PC-9 (cell line): ENCODE data around the gene THBS3. TPM values are rescaled to one million over a fixed set of nuclear protein-coding genes. Genes with fewer than 3 reads are reported as not detected.
"Not testable (repeated sequence)": the region's sequence is repeated elsewhere in the genome, so short reads cannot be mapped to it uniquely, and the experiment has no call there.

ENCODE experiments used
- BruUV-seq: library from RNA; stranded (reverse); fragments of 400-500 nt; replicated peaks from 2 replicates; lab custom pipeline; 2021; lab: Mats Ljungman, UMichigan
- CTCF ChIA-PET: fragments of 300-600 bp; sonication (Branson Sonifier 250); formaldehyde crosslinking; loops from one replicate; lab custom pipeline; 2022; ENCODE audit warnings: antibody characterized with exemption; lab: Charles Lee
- POLR2A ChIA-PET: fragments of 300-600 bp; sonication (Branson Sonifier 250); formaldehyde crosslinking; loops from one replicate; lab custom pipeline; 2022; ENCODE audit warnings: antibody characterized with exemption; ENCODE audit not compliant: unreplicated experiment; lab: Charles Lee
- DNase-seq, 2 experiments: peaks; one replicate each; pipeline versions ENCODE4 v3.0.0 to v3.0.0-alpha.2; 2015 to 2022; ENCODE audit warnings: mixed read lengths in 1 of 2
- H2AFZ ChIP-seq: fragments of 200-600 bp; sonication (generic); 2 replicates; pipeline ENCODE4 v1.8.1; 2017; ENCODE audit warnings: antibody characterized with exemption
- H3F3A ChIP-seq: fragments of 200-600 bp; sonication (generic); 2 replicates; pipeline ENCODE4 v1.8.1; 2017; ENCODE audit warnings: antibody characterized with exemption, mild to moderate bottlenecking, low read depth; ENCODE audit not compliant: insufficient read depth
- H3K27ac ChIP-seq: fragments of 200-600 bp; sonication (generic); 2 replicates; pipeline ENCODE4 v1.6.1; 2016; ENCODE audit warnings: mixed run types
- H3K27me3 ChIP-seq: fragments of 200-600 bp; sonication (generic); 2 replicates; pipeline ENCODE4 v1.6.1; 2016; ENCODE audit warnings: low read depth, mixed run types; ENCODE audit not compliant: insufficient read depth
- H3K36me3 ChIP-seq: fragments of 200-600 bp; sonication (generic); 2 replicates; pipeline ENCODE4 v1.6.1; 2016; ENCODE audit warnings: low read depth, mixed run types
- H3K4me1 ChIP-seq: fragments of 200-600 bp; sonication (generic); replicated peaks from 2 replicates; pipeline ENCODE4 v1.6.1; 2016; ENCODE audit warnings: mixed run types; ENCODE audit not compliant: insufficient read depth
- H3K4me2 ChIP-seq: fragments of 200-600 bp; sonication (generic); 2 replicates; pipeline ENCODE4 v1.6.1; 2017; ENCODE audit warnings: mixed run types
- H3K4me3 ChIP-seq: fragments of 200-600 bp; sonication (generic); 2 replicates; pipeline ENCODE4 v1.6.1; 2016; ENCODE audit warnings: mixed run types
- H3K79me2 ChIP-seq: fragments of 200-600 bp; sonication (generic); 2 replicates; pipeline ENCODE4 v1.6.1; 2017; ENCODE audit warnings: low read depth, mixed run types
- H3K9me2 ChIP-seq: fragments of 200-600 bp; sonication (generic); 2 replicates; pipeline ENCODE4 v1.8.1; 2017; ENCODE audit warnings: mild to moderate bottlenecking; ENCODE audit not compliant: insufficient read depth
- H3K9me3 ChIP-seq: fragments of 200-600 bp; sonication (generic); 2 replicates; pipeline ENCODE4 v1.8.1; 2016; ENCODE audit warnings: low read depth; ENCODE audit not compliant: insufficient read depth
- H4K20me1 ChIP-seq: fragments of 200-600 bp; sonication (generic); 2 replicates; pipeline ENCODE4 v1.8.1; 2017; ENCODE audit not compliant: insufficient read depth
- EZH2 ChIP-seq: fragments of 200-600 bp; sonication (generic); IDR thresholded peaks from 2 replicates; pipeline ENCODE4 v1.8.0; 2017; ENCODE audit warnings: antibody characterized with exemption, low read depth
- intact Hi-C: fragments of 100-400 bp; cut with micrococcal nuclease; formaldehyde crosslinking; loops from one replicate; pipeline ENCODE4 v1.10.0; 2022; ENCODE audit not compliant: unreplicated experiment
- total RNA-seq: library from RNA; stranded (reverse); gene quantifications from 2 replicates; pipeline ENCODE4 v1.2.3, GENCODE V29; 2021
- TF ChIP-seq, protein P1 (sequence below): fragments of 200-600 bp; sonication (generic); conservative IDR thresholded peaks from 2 replicates; pipeline ENCODE4 v1.6.1; 2017; ENCODE audit warnings: mixed run types, antibody characterized with exemption, mild to moderate bottlenecking, moderate library complexity

Gene THBS3
- total RNA-seq, 1 experiment from 2014 or later: 45.4 TPM

DNA sequence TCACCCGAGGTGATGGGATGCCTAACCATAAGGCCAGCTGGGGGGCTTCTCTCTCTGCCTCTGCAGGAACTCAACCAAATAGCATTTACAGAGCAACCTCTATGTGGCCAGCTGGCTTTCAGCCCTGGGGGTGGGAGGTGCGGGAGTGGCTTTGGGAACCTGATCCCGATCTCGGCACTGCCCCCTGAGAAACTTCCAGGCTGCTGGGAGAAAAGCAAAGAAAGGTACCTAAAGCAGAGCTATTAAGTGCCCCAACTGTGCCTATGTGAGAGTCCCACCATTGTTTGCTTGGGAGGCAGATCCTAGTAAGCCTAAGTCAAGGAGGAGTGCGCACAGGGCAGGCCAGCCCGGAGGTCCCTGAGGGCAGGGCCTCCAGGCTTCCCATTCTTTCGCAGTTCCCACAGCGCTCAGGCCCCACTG lies 41.6 kb downstream of the THBS3 start:
- no peaks in the 10 kb centered on the region; the same call in 1 of the 2 replicates for H3K36me3 ChIP-seq
- H3K4me3 ChIP-seq: no peak overlapping the region
- ChIA-PET CTCF (interaction anchor here (0.6 kb wide), 2 partner anchors 22 to 73 kb away, joined by 3 to 4 read pairs; no protein-coding TSS in a partner anchor), POLR2A (no interaction called here)
- peaks cover 4% of the 10 kb centered on the region; the same call in 1 of the 2 replicates for H3K4me1 ChIP-seq
- no peaks in the 10 kb centered on the region for H3K9me3 ChIP-seq
- H3F3A ChIP-seq: peaks cover 9% of the 10 kb centered on the region; the same call in 1 of the 2 replicates
- H3K4me2 ChIP-seq: no peak overlapping the region
- BruUV-seq: no TSS peak
- DNase-seq: no peak
- H2AFZ ChIP-seq: no peak overlapping the region
- TF ChIP-seq, protein P1, sequence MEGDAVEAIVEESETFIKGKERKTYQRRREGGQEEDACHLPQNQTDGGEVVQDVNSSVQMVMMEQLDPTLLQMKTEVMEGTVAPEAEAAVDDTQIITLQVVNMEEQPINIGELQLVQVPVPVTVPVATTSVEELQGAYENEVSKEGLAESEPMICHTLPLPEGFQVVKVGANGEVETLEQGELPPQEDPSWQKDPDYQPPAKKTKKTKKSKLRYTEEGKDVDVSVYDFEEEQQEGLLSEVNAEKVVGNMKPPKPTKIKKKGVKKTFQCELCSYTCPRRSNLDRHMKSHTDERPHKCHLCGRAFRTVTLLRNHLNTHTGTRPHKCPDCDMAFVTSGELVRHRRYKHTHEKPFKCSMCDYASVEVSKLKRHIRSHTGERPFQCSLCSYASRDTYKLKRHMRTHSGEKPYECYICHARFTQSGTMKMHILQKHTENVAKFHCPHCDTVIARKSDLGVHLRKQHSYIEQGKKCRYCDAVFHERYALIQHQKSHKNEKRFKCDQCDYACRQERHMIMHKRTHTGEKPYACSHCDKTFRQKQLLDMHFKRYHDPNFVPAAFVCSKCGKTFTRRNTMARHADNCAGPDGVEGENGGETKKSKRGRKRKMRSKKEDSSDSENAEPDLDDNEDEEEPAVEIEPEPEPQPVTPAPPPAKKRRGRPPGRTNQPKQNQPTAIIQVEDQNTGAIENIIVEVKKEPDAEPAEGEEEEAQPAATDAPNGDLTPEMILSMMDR: no peak
- TF ChIP-seq EZH2: no peak
- no peaks in the 10 kb centered on the region for H3K27me3 ChIP-seq
- H3K79me2 ChIP-seq: no peaks in the 10 kb centered on the region; the same call in 1 of the 2 replicates
- no peak overlapping the region for H3K27ac ChIP-seq
- no peaks in the 10 kb centered on the region for H4K20me1 ChIP-seq
- intact Hi-C loops: no loop called here
- H3K9me2 ChIP-seq: no peaks in the 10 kb centered on the region

DNA sequence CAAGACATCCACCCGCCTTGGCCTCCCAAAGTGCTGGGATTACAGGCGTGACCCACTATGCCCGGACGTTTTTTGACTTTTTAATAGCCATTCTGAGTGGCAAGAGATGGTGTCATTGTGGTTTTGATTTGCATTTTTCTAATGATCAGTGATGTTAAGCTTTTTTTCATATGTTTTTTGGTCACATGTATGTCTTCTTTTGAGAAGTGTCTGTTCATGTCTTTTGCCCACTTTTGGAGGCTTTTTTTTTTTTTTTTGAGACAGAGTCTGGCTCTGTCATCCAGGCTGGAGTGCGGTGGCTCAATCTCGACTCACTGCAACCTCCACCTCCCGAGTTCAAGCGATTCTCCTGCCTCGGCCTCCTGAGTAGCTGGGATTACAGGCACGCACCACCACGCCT lies 43.1 kb downstream of the THBS3 start:
- H3K36me3 ChIP-seq, H3K27ac ChIP-seq, BruUV-seq, DNase-seq, H3K27me3 ChIP-seq, H3K4me2 ChIP-seq, H3K9me3 ChIP-seq, intact Hi-C loops, H3F3A ChIP-seq, H3K4me1 ChIP-seq, H3K9me2 ChIP-seq, H3K79me2 ChIP-seq, H2AFZ ChIP-seq, H3K4me3 ChIP-seq, H4K20me1 ChIP-seq: not testable (repeated sequence)
- ChIA-PET CTCF (interaction anchor here (0.7 kb wide), 1 partner anchor 16 kb away, joined by 6 read pairs; no protein-coding TSS in a partner anchor), POLR2A (interaction anchor here (0.6 kb wide), 1 partner anchor 80 kb away, joined by 3 read pairs; no protein-coding TSS in a partner anchor)

DNA sequence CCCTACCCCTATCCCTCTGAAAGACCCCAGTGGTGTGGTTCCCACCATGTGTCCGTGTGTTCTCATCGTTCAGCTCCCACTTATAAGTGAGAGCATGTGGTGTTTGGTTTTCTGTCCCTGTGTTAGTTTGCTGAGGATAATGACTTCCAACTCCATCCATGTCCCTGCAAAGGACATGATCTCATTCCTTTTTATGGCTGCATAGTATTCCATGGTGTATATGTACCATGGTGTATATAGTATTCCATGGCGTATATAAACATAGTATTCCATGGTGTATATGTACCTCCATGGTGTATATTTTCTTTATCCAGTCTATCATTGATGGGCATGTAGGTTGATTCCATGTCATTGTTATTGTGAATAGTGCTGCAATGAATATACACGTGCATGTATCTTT lies 43.9 kb downstream of the THBS3 start:
- BruUV-seq, H3K9me2 ChIP-seq, POLR2A ChIA-PET, H2AFZ ChIP-seq, H3K27me3 ChIP-seq, H3K4me1 ChIP-seq, H3F3A ChIP-seq, H3K9me3 ChIP-seq, intact Hi-C loops, H3K27ac ChIP-seq, CTCF ChIA-PET, DNase-seq, H4K20me1 ChIP-seq, H3K79me2 ChIP-seq, H3K4me2 ChIP-seq, H3K36me3 ChIP-seq, H3K4me3 ChIP-seq: not testable (repeated sequence)

DNA sequence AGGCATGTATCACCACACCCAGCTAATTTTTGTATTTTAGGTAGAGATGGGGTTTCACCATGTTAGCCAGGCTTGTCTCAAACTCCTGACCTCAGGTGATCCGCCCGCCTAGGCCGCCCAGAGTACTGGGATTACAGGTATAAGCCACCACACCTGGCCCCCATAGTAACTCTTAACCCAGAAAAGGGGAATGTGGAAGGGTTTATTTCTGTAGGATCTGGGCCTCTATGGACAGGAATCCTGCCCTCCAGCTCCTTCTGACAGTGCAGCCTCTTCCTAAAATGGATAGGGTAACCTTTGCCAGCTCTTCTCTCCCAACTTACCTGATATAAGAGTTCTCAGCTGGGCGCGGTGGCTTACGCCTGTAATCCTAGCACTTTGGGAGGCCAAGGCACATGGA lies 45.1 kb downstream of the THBS3 start:
- CTCF ChIA-PET: interaction anchor here (0.7 kb wide), 2 partner anchors 69 to 670 kb away, joined by 4 to 6 read pairs; no protein-coding TSS in a partner anchor

More for the DNA sequence above, 45.1 kb downstream of the THBS3 start:
- BruUV-seq, H3K36me3 ChIP-seq, H4K20me1 ChIP-seq, H3F3A ChIP-seq, H3K4me2 ChIP-seq, H2AFZ ChIP-seq, H3K9me2 ChIP-seq, H3K9me3 ChIP-seq, H3K4me1 ChIP-seq, H3K4me3 ChIP-seq, H3K27me3 ChIP-seq, POLR2A ChIA-PET, intact Hi-C loops, H3K79me2 ChIP-seq, H3K27ac ChIP-seq, DNase-seq: not testable (repeated sequence)
